ENCODE data around the gene TDP2.
A peak's percentile ranks its signal among the peaks of the same experiment; 100 is the strongest.
"Not testable (repeated sequence)": the region's sequence is repeated elsewhere in the genome, so short reads cannot be mapped to it uniquely, and the experiment has no call there.

TDP2 gene, protein sequence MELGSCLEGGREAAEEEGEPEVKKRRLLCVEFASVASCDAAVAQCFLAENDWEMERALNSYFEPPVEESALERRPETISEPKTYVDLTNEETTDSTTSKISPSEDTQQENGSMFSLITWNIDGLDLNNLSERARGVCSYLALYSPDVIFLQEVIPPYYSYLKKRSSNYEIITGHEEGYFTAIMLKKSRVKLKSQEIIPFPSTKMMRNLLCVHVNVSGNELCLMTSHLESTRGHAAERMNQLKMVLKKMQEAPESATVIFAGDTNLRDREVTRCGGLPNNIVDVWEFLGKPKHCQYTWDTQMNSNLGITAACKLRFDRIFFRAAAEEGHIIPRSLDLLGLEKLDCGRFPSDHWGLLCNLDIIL

GRCh38 chr6:24666641-24667377 is at the start of gene TDP2, which contains the start of gene ACOT13:
TDP2 (minus strand) TSS chr6:24666899; CDS start chr6:24666862, 37 bp downstream.
ACOT13 (plus strand) TSS chr6:24667077; CDS start chr6:24667264, 187 bp downstream.
- DNase-seq (peak; percentile 96), ATAC-seq (replicated peaks) (peak; percentile 96 to 97)
- H3K4me1 Mint-ChIP-seq: peaks cover 18 to 51% of the 10 kb centered on the region in 2 donors
- no peaks in the 10 kb centered on the region for H3K27me3 Mint-ChIP-seq
- H3K4me3 Mint-ChIP-seq: peak within 1 kb of the TSS; percentile 94 to 99
- H3K27ac Mint-ChIP-seq: peak within 1 kb of the TSS; percentile 99
- peaks cover 25 to 48% of the 10 kb centered on the region in 2 donors for H3K36me3 Mint-ChIP-seq
- H3K9me3 Mint-ChIP-seq: peaks cover 0 to 3% of the 10 kb centered on the region in 2 donors

- Mint-ChIP-seq H3K4me3 (peak overlapping the region in 1 of 2 donors; percentile 12), H3K27me3 (no peaks in the 10 kb centered on the region), H3K27ac (peak overlapping the region; percentile 59), H3K4me1 (peaks cover 12 to 53% of the 10 kb centered on the region in 2 donors), H3K36me3 (peaks cover 40 to 52% of the 10 kb centered on the region in 2 donors), H3K9me3 (no peaks in the 10 kb centered on the region)
- DNase-seq (no peak), ATAC-seq (replicated peaks) (no peak)
Measured at GRCh38 chr6:24710519-24711303, 44.0 kb upstream of the TDP2 start.

DNA sequence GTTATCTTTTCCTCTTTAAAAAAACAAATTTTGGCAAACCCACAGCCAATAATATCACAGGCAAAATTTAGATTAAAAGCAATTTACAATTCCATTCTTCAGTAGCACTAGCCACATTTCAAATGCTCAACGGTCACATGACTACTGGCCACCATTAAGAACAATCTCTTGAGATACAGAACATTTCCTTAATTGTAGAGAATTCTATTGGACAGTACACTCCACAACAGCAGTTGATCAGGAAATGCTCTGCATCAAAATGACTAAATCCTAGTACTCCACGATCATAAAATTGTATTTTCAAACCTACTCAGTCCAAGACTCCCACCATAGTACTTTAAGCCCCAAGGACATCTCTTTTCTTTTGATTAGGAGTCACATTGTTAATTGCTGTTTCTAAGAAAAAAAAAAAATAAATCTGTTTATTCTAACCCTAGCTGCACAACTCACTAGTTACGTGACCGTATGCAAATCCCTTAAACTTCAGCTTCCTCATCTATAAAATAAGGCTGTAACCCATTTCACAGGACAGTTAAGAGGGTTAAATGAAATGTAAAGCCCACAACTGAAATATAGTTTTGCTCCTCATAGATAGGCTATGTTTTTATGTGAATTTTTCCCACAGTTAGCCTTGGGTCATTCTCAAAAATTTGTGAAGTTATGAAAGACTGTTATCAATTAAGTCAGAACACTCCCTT is 42.5 kb upstream of the TDP2 start:
- H3K4me3 Mint-ChIP-seq: no peak overlapping the region
- no peaks in the 10 kb centered on the region for H3K9me3 Mint-ChIP-seq
- ATAC-seq (replicated peaks) (no peak), DNase-seq (no peak)
- peaks cover 13 to 42% of the 10 kb centered on the region in 2 donors for H3K4me1 Mint-ChIP-seq
- H3K36me3 Mint-ChIP-seq: peaks cover 41 to 52% of the 10 kb centered on the region in 2 donors
- peak overlapping the region; percentile 20 for H3K27ac Mint-ChIP-seq
- no peaks in the 10 kb centered on the region for H3K27me3 Mint-ChIP-seq

DNA sequence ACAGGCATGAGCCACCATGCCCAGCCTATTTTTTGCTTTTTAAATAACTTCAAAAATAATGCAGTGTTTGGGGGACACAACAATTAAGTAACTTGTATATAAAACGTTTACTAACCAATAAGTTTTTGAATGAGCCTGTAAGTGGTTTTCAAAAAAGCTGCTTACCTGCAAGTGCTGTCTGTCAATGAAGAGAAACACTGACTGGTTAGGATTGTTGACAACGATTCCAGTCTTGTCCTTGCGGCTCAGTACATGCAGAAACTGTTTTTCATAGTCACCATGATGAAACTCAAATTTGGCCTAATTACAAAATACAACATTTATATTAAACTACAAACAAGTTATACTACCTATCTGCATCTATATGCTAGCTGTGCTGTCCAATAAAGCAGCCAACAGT is 41.9 kb upstream of the TDP2 start:
- DNase-seq: no peak
- Mint-ChIP-seq H3K9me3 (no peaks in the 10 kb centered on the region), H3K4me3 (no peak overlapping the region), H3K36me3 (peaks cover 46 to 58% of the 10 kb centered on the region in 2 donors), H3K27ac (peak overlapping the region; percentile 14), H3K27me3 (no peaks in the 10 kb centered on the region), H3K4me1 (peaks cover 18 to 42% of the 10 kb centered on the region in 2 donors)
- no peak for ATAC-seq (replicated peaks)

DNA sequence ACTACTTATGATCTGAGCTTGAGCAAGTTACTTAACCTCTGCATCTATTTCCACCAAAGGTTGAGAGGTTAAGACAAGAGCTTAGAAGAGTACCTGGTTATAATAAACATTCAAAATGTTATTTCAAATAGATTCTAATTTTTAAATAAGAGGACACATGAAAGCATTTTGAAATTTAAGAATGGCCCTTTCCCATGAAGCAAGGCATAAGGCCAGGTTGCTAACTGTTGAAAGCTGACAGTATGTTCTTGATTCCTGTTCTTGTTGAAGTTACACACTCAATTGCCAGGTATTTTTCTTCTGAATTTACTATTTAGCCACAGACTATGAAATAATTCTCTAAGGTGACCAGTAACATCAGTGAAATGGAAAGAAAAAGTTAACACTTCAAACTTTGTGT is 37.8 kb upstream of the TDP2 start:
- no peaks in the 10 kb centered on the region for H3K9me3 Mint-ChIP-seq
- ATAC-seq (replicated peaks) (no peak), DNase-seq (no peak)
- H3K27ac Mint-ChIP-seq: no peak overlapping the region
- H3K27me3 Mint-ChIP-seq: no peaks in the 10 kb centered on the region
- H3K4me1 Mint-ChIP-seq: peaks cover 24 to 43% of the 10 kb centered on the region in 2 donors
- peaks cover 31 to 55% of the 10 kb centered on the region in 2 donors for H3K36me3 Mint-ChIP-seq
- no peak overlapping the region for H3K4me3 Mint-ChIP-seq

DNA sequence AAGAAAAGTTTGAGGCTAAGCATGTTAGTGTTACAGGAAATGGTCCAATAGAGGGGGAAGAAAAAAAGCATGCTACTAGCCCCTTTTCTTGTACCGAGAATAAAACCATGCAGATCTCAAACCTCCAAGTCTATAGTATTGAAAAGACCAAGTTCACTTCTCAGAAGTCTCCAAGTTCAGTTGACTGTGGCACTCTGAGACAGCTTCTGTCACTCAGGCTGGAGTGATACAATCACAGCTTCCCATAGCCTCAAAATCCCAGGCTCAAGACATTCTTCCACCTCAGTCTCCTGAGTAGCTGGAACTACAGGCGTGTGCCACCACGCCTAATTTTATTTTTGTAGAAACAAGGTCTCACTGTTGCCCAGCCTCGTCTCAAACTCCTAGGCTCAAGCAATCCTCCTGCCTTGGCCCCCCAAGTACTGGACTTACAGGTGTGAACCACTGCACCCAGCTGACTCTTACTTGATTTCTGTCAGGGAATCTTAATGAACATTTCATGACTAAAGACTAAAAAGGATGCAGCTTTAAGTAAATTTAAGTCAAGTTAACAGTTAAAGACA is 36.1 kb upstream of the TDP2 start:
- H3K4me3 Mint-ChIP-seq: peak overlapping the region in 1 of 2 donors; percentile 25
- ATAC-seq (replicated peaks) (peak; percentile 33 to 36), DNase-seq (no peak)
- no peaks in the 10 kb centered on the region for H3K9me3 Mint-ChIP-seq
- peaks cover 29 to 58% of the 10 kb centered on the region in 2 donors for H3K36me3 Mint-ChIP-seq
- H3K27me3 Mint-ChIP-seq: no peaks in the 10 kb centered on the region
- peaks cover 24 to 39% of the 10 kb centered on the region in 2 donors for H3K4me1 Mint-ChIP-seq
- H3K27ac Mint-ChIP-seq: peak overlapping the region; percentile 72

DNA sequence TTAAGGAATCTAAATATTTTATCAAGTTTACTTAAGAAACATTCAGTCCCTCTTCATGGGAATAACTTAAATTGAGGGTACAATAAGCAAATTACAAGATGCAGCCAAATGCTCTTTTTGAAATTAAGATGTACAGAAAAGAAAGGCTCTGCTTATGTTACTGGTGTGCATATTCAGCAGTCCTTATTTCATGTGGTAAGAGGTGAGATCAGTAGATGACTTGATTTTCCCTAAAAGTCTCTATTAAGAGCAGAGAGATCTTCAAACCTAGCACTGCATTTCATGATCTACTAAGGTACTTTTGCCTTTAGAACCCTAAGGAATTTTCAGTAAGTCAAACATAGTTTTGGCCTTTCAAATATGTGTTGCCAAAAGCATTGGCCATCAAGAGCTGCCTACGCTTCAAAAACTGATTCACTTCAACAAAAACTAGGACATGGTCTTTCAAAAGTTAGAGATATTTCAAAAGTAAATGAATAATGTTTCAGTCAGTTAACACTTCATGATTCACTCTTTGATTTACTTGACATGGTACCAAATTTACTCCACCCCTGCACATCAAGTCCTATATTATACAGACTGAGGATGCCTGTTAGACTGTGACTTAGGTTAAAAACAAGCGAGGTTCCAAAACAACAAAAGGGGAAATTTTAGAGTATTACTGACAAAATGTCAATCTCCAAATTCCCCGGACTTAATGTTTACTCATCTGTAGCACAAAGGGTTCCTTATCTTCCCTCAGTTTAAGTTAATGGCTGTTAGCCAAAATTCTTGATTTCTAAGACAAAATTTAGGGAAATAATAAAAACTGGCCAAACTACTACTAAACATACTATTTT is 33.0 kb upstream of the TDP2 start:
- Mint-ChIP-seq H3K4me3 (no peak overlapping the region), H3K27me3 (no peaks in the 10 kb centered on the region), H3K9me3 (no peaks in the 10 kb centered on the region), H3K36me3 (peaks cover 21 to 44% of the 10 kb centered on the region in 2 donors), H3K27ac (no peak overlapping the region), H3K4me1 (peaks cover 26 to 45% of the 10 kb centered on the region in 2 donors)
- no peak for ATAC-seq (replicated peaks)
- DNase-seq: no peak

DNA sequence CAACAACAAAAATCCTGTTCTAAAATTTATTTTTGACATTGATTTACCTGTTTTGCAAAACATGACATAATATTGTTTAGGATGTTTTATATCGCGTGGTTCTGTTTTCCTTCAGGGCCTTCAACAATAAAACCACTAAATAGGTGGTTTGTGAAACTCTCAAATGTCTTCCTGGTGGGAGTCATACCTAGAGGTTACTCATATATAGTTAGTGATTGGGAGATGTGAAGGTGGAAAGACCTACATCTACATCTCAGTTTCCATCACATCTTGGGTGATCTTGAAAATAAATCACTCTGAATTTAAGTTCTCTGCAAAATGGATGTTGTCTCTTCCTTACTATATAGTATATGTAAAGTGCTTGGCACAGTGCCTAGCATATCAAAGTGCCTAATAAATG is 29.4 kb upstream of the TDP2 start:
- Mint-ChIP-seq H3K4me3 (no peak overlapping the region), H3K27me3 (no peaks in the 10 kb centered on the region), H3K27ac (no peak overlapping the region), H3K36me3 (peaks cover 14 to 23% of the 10 kb centered on the region in 2 donors), H3K4me1 (peaks cover 6 to 16% of the 10 kb centered on the region in 2 donors), H3K9me3 (no peaks in the 10 kb centered on the region)
- DNase-seq (no peak), ATAC-seq (replicated peaks) (peak in 1 of 2 donors; percentile 44)

GRCh38 chr6:24695635-24696034 is 28.9 kb upstream of the TDP2 start:
- not testable (repeated sequence) for H3K27me3 Mint-ChIP-seq, H3K4me3 Mint-ChIP-seq, H3K9me3 Mint-ChIP-seq, DNase-seq
- Mint-ChIP-seq H3K36me3 (peaks cover 12 to 19% of the 10 kb centered on the region in 2 donors), H3K27ac (peak overlapping the region; percentile 67), H3K4me1 (peaks cover 4 to 12% of the 10 kb centered on the region in 2 donors)
- peak; percentile 80 to 82 for ATAC-seq (replicated peaks)

GRCh38 chr6:24694198-24694597 is 27.5 kb upstream of the TDP2 start:
- Mint-ChIP-seq H3K36me3 (peaks cover 13 to 18% of the 10 kb centered on the region in 2 donors), H3K9me3 (no peaks in the 10 kb centered on the region), H3K27me3 (no peaks in the 10 kb centered on the region), H3K4me1 (peaks cover 4 to 12% of the 10 kb centered on the region in 2 donors), H3K4me3 (no peak overlapping the region), H3K27ac (no peak overlapping the region)
- no peak for ATAC-seq (replicated peaks)
- no peak for DNase-seq

DNA sequence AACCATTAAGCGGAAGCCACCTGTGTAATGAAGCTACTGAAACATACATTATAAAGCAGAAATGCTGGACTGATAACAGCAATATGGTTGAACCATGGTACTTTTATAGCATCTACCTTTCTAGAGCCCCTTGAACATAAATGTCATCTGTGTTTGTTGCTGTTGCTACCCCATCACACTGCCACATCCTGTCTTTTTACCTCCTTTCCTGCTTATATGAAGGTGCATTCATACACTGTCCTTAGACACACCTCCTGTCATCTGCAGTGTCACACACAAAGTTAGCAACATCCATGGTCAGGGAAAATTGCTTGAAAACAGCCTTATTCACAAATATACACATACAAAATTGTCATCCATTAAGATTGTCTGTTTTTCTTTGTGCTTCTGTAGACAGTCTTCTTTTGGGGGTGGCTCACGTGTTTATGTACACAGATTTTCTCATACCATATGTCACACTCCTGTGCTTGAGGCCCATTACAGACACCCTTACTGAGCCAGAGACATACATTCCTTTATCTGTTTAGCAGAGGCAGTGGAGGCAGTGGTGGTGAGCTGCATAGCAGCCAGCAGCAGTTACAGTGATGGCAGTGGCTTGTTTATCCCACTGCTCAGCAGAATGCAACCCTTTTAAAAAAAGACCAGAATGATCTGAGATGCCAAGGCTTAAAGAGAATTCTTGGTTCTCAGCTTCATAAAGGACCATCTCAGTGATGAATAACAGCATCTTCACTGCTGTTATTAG is 26.3 kb upstream of the TDP2 start:
- no peak overlapping the region for H3K27ac Mint-ChIP-seq
- H3K4me1 Mint-ChIP-seq: peaks cover 4 to 12% of the 10 kb centered on the region in 2 donors
- no peaks in the 10 kb centered on the region for H3K9me3 Mint-ChIP-seq
- H3K27me3 Mint-ChIP-seq: no peaks in the 10 kb centered on the region
- H3K4me3 Mint-ChIP-seq: no peak overlapping the region
- DNase-seq (no peak), ATAC-seq (replicated peaks) (no peak)
- peaks cover 10% of the 10 kb centered on the region in 2 donors for H3K36me3 Mint-ChIP-seq

GRCh38 chr6:24692415-24692814 is 25.7 kb upstream of the TDP2 start:
- Mint-ChIP-seq H3K36me3 (peaks cover 8% of the 10 kb centered on the region in 2 donors), H3K27me3 (no peaks in the 10 kb centered on the region), H3K27ac (no peak overlapping the region), H3K4me1 (peaks cover 4 to 12% of the 10 kb centered on the region in 2 donors), H3K9me3 (no peaks in the 10 kb centered on the region), H3K4me3 (no peak overlapping the region)
- DNase-seq (no peak), ATAC-seq (replicated peaks) (no peak)

Measured in stimulated activated naive B cell treated with anti-CD40 and anti-IgM and Interleukin-4, amounts not matched to agents 10 μg/mL and 1 μg/mL and 100 μg/mL, for 72 hours (primary cell).